ENCODE data around the gene CD1C.
"Not testable (repeated sequence)": the region's sequence is repeated elsewhere in the genome, so short reads cannot be mapped to it uniquely, and the experiment has no call there.

CD1C gene

GRCh38 chr1:158289811-158290210 is at the start of gene CD1C:
TSS of gene CD1C (plus strand) at chr1:158289923. CDS start at chr1:158290065, 142 bp downstream.
- H3K4me1 ChIP-seq (ENCODE audit: control insufficient read depth in 1 of 2, insufficient read depth in 2 of 2, low read length in 2 of 2) = no peaks in the 10 kb centered on the region
- no peak within 1 kb of the TSS for H3K4me3 ChIP-seq (ENCODE audit: low read depth in 1 of 2, low read length in 2 of 2)
- peaks cover 0 to 5% of the 10 kb centered on the region in 2 donors for H3K27me3 ChIP-seq (ENCODE audit: control insufficient read depth in 1 of 2, insufficient read depth in 2 of 2, low read length in 2 of 2)
- H3K9ac ChIP-seq (ENCODE audit: low read depth in 1 of 2, low read length in 2 of 2) = no peak within 1 kb of the TSS
- no peaks in the 10 kb centered on the region for H3K36me3 ChIP-seq (ENCODE audit: control insufficient read depth in 1 of 2, insufficient read depth in 2 of 2, low read length in 2 of 2)
- H3K27ac ChIP-seq (ENCODE audit: low read depth, low read length) = no peak within 1 kb of the TSS
- no peaks in the 10 kb centered on the region for H3K9me3 ChIP-seq (ENCODE audit: control insufficient read depth in 1 of 2, low read length in 2 of 2)

- Histone ChIP-seq H3K27ac (ENCODE audit: low read depth, low read length) (no peak overlapping the region), H3K27me3 (ENCODE audit: control insufficient read depth in 1 of 2, insufficient read depth in 2 of 2, low read length in 2 of 2) (no peaks in the 10 kb centered on the region), H3K36me3 (ENCODE audit: control insufficient read depth in 1 of 2, insufficient read depth in 2 of 2, low read length in 2 of 2) (no peaks in the 10 kb centered on the region), H3K4me3 (ENCODE audit: low read depth in 1 of 2, low read length in 2 of 2) (no peak overlapping the region), H3K4me1 (ENCODE audit: control insufficient read depth in 1 of 2, insufficient read depth in 2 of 2, low read length in 2 of 2) (peaks cover 0 to 6% of the 10 kb centered on the region in 2 donors), H3K9ac (ENCODE audit: low read depth in 1 of 2, low read length in 2 of 2) (no peak overlapping the region), H3K9me3 (ENCODE audit: control insufficient read depth in 1 of 2, low read length in 2 of 2) (no peaks in the 10 kb centered on the region)
Measured at GRCh38 chr1:158246650-158247049, 43.1 kb upstream of the CD1C start.

GRCh38 chr1:158248118-158248517 is 41.6 kb upstream of the CD1C start:
- H3K27me3 ChIP-seq (ENCODE audit: control insufficient read depth in 1 of 2, insufficient read depth in 2 of 2, low read length in 2 of 2) = no peaks in the 10 kb centered on the region
- H3K4me3 ChIP-seq (ENCODE audit: low read depth in 1 of 2, low read length in 2 of 2) = no peak overlapping the region
- no peaks in the 10 kb centered on the region for H3K9me3 ChIP-seq (ENCODE audit: control insufficient read depth in 1 of 2, low read length in 2 of 2)
- H3K4me1 ChIP-seq (ENCODE audit: control insufficient read depth in 1 of 2, insufficient read depth in 2 of 2, low read length in 2 of 2) = peaks cover 0 to 6% of the 10 kb centered on the region in 2 donors
- H3K9ac ChIP-seq (ENCODE audit: low read depth in 1 of 2, low read length in 2 of 2) = no peak overlapping the region
- H3K27ac ChIP-seq (ENCODE audit: low read depth, low read length) = no peak overlapping the region
- H3K36me3 ChIP-seq (ENCODE audit: control insufficient read depth in 1 of 2, insufficient read depth in 2 of 2, low read length in 2 of 2) = no peaks in the 10 kb centered on the region

- Histone ChIP-seq H3K36me3 (ENCODE audit: control insufficient read depth in 1 of 2, insufficient read depth in 2 of 2, low read length in 2 of 2) (no peaks in the 10 kb centered on the region), H3K4me1 (ENCODE audit: control insufficient read depth in 1 of 2, insufficient read depth in 2 of 2, low read length in 2 of 2) (peaks cover 0 to 6% of the 10 kb centered on the region in 2 donors), H3K27ac (ENCODE audit: low read depth, low read length) (no peak overlapping the region), H3K9me3 (ENCODE audit: control insufficient read depth in 1 of 2, low read length in 2 of 2) (no peaks in the 10 kb centered on the region), H3K4me3 (ENCODE audit: low read depth in 1 of 2, low read length in 2 of 2) (no peak overlapping the region), H3K27me3 (ENCODE audit: control insufficient read depth in 1 of 2, insufficient read depth in 2 of 2, low read length in 2 of 2) (no peaks in the 10 kb centered on the region), H3K9ac (ENCODE audit: low read depth in 1 of 2, low read length in 2 of 2) (no peak overlapping the region)
Measured at GRCh38 chr1:158248771-158249170, 41.0 kb upstream of the CD1C start.

GRCh38 chr1:158249646-158250045 is 40.1 kb upstream of the CD1C start:
- Histone ChIP-seq H3K4me1 (ENCODE audit: control insufficient read depth in 1 of 2, insufficient read depth in 2 of 2, low read length in 2 of 2) (peaks cover 0 to 6% of the 10 kb centered on the region in 2 donors), H3K9ac (ENCODE audit: low read depth in 1 of 2, low read length in 2 of 2) (no peak overlapping the region), H3K4me3 (ENCODE audit: low read depth in 1 of 2, low read length in 2 of 2) (no peak overlapping the region), H3K27me3 (ENCODE audit: control insufficient read depth in 1 of 2, insufficient read depth in 2 of 2, low read length in 2 of 2) (no peaks in the 10 kb centered on the region), H3K27ac (ENCODE audit: low read depth, low read length) (no peak overlapping the region), H3K36me3 (ENCODE audit: control insufficient read depth in 1 of 2, insufficient read depth in 2 of 2, low read length in 2 of 2) (no peaks in the 10 kb centered on the region), H3K9me3 (ENCODE audit: control insufficient read depth in 1 of 2, low read length in 2 of 2) (no peaks in the 10 kb centered on the region)

GRCh38 chr1:158251163-158251562 is 38.6 kb upstream of the CD1C start:
- Histone ChIP-seq H3K27ac (ENCODE audit: low read depth, low read length) (no peak overlapping the region), H3K4me1 (ENCODE audit: control insufficient read depth in 1 of 2, insufficient read depth in 2 of 2, low read length in 2 of 2) (peaks cover 0 to 6% of the 10 kb centered on the region in 2 donors), H3K36me3 (ENCODE audit: control insufficient read depth in 1 of 2, insufficient read depth in 2 of 2, low read length in 2 of 2) (no peaks in the 10 kb centered on the region), H3K9ac (ENCODE audit: low read depth in 1 of 2, low read length in 2 of 2) (no peak overlapping the region), H3K27me3 (ENCODE audit: control insufficient read depth in 1 of 2, insufficient read depth in 2 of 2, low read length in 2 of 2) (peaks cover 0 to 3% of the 10 kb centered on the region in 2 donors), H3K9me3 (ENCODE audit: control insufficient read depth in 1 of 2, low read length in 2 of 2) (no peaks in the 10 kb centered on the region), H3K4me3 (ENCODE audit: low read depth in 1 of 2, low read length in 2 of 2) (no peak overlapping the region)

GRCh38 chr1:158255656-158256055 is 34.1 kb upstream of the CD1C start:
- Histone ChIP-seq H3K36me3 (ENCODE audit: control insufficient read depth in 1 of 2, insufficient read depth in 2 of 2, low read length in 2 of 2) (no peaks in the 10 kb centered on the region), H3K4me1 (ENCODE audit: control insufficient read depth in 1 of 2, insufficient read depth in 2 of 2, low read length in 2 of 2) (no peaks in the 10 kb centered on the region)

GRCh38 chr1:158256747-158257146 is 33.0 kb upstream of the CD1C start:
- H3K9ac ChIP-seq (ENCODE audit: low read depth in 1 of 2, low read length in 2 of 2); H3K27ac ChIP-seq (ENCODE audit: low read depth, low read length); H3K9me3 ChIP-seq (ENCODE audit: control insufficient read depth in 1 of 2, low read length in 2 of 2); H3K27me3 ChIP-seq (ENCODE audit: control insufficient read depth in 1 of 2, insufficient read depth in 2 of 2, low read length in 2 of 2); H3K36me3 ChIP-seq (ENCODE audit: control insufficient read depth in 1 of 2, insufficient read depth in 2 of 2, low read length in 2 of 2); H3K4me1 ChIP-seq (ENCODE audit: control insufficient read depth in 1 of 2, insufficient read depth in 2 of 2, low read length in 2 of 2); H3K4me3 ChIP-seq (ENCODE audit: low read depth in 1 of 2, low read length in 2 of 2): not testable (repeated sequence)

More at GRCh38 chr1:158255656-158256055, 34.1 kb upstream of the CD1C start:
- Histone ChIP-seq H3K9me3 (ENCODE audit: control insufficient read depth in 1 of 2, low read length in 2 of 2) (no peaks in the 10 kb centered on the region), H3K27ac (ENCODE audit: low read depth, low read length) (no peak overlapping the region), H3K4me3 (ENCODE audit: low read depth in 1 of 2, low read length in 2 of 2) (no peak overlapping the region), H3K27me3 (ENCODE audit: control insufficient read depth in 1 of 2, insufficient read depth in 2 of 2, low read length in 2 of 2) (peaks cover 0 to 3% of the 10 kb centered on the region in 2 donors), H3K9ac (ENCODE audit: low read depth in 1 of 2, low read length in 2 of 2) (no peak overlapping the region)

- H3K9ac ChIP-seq (ENCODE audit: low read depth in 1 of 2, low read length in 2 of 2) = no peak overlapping the region
- H3K4me3 ChIP-seq (ENCODE audit: low read depth in 1 of 2, low read length in 2 of 2) = no peak overlapping the region
- no peaks in the 10 kb centered on the region for H3K4me1 ChIP-seq (ENCODE audit: control insufficient read depth in 1 of 2, insufficient read depth in 2 of 2, low read length in 2 of 2)
- H3K27ac ChIP-seq (ENCODE audit: low read depth, low read length) = no peak overlapping the region
- H3K36me3 ChIP-seq (ENCODE audit: control insufficient read depth in 1 of 2, insufficient read depth in 2 of 2, low read length in 2 of 2) = no peaks in the 10 kb centered on the region
- H3K9me3 ChIP-seq (ENCODE audit: control insufficient read depth in 1 of 2, low read length in 2 of 2) = no peaks in the 10 kb centered on the region
- peaks cover 0 to 3% of the 10 kb centered on the region in 2 donors for H3K27me3 ChIP-seq (ENCODE audit: control insufficient read depth in 1 of 2, insufficient read depth in 2 of 2, low read length in 2 of 2)
Measured at GRCh38 chr1:158257888-158258287, 31.8 kb upstream of the CD1C start.

- Histone ChIP-seq H3K36me3 (ENCODE audit: control insufficient read depth in 1 of 2, insufficient read depth in 2 of 2, low read length in 2 of 2) (no peaks in the 10 kb centered on the region), H3K9me3 (ENCODE audit: control insufficient read depth in 1 of 2, low read length in 2 of 2) (no peaks in the 10 kb centered on the region), H3K27ac (ENCODE audit: low read depth, low read length) (no peak overlapping the region), H3K4me1 (ENCODE audit: control insufficient read depth in 1 of 2, insufficient read depth in 2 of 2, low read length in 2 of 2) (no peaks in the 10 kb centered on the region), H3K27me3 (ENCODE audit: control insufficient read depth in 1 of 2, insufficient read depth in 2 of 2, low read length in 2 of 2) (peaks cover 0 to 3% of the 10 kb centered on the region in 2 donors), H3K9ac (ENCODE audit: low read depth in 1 of 2, low read length in 2 of 2) (no peak overlapping the region), H3K4me3 (ENCODE audit: low read depth in 1 of 2, low read length in 2 of 2) (no peak overlapping the region)
Measured at GRCh38 chr1:158259117-158259516, 30.6 kb upstream of the CD1C start.

- H3K4me3 ChIP-seq (ENCODE audit: low read depth in 1 of 2, low read length in 2 of 2) = no peak overlapping the region
Measured at GRCh38 chr1:158272681-158273080, 17.0 kb upstream of the CD1C start.

More at GRCh38 chr1:158272681-158273080, 17.0 kb upstream of the CD1C start:
- no peaks in the 10 kb centered on the region for H3K36me3 ChIP-seq (ENCODE audit: control insufficient read depth in 1 of 2, insufficient read depth in 2 of 2, low read length in 2 of 2)
- no peaks in the 10 kb centered on the region for H3K4me1 ChIP-seq (ENCODE audit: control insufficient read depth in 1 of 2, insufficient read depth in 2 of 2, low read length in 2 of 2)
- H3K9me3 ChIP-seq (ENCODE audit: control insufficient read depth in 1 of 2, low read length in 2 of 2) = no peaks in the 10 kb centered on the region
- H3K9ac ChIP-seq (ENCODE audit: low read depth in 1 of 2, low read length in 2 of 2) = no peak overlapping the region
- H3K27ac ChIP-seq (ENCODE audit: low read depth, low read length) = no peak overlapping the region
- no peaks in the 10 kb centered on the region for H3K27me3 ChIP-seq (ENCODE audit: control insufficient read depth in 1 of 2, insufficient read depth in 2 of 2, low read length in 2 of 2)

Measured in duodenal mucosa (tissue), 2 donors.